HepG2 (cell line): ENCODE data around the gene IKZF2. TPM values are rescaled to one million over a fixed set of nuclear protein-coding genes. Genes with fewer than 3 reads are reported as not detected.

Experiments
- DMAP1 ChIP-seq: IDR thresholded peaks from 2 replicates; pipeline ENCODE4 v1.6.1; 2016
- E2F5 ChIP-seq: sonication (generic); formaldehyde crosslinking; conservative IDR thresholded peaks from 2 replicates; pipeline ENCODE4 v1.4.0; 2020; ENCODE audit warnings: missing genetic modification reagents
- ELF1 ChIP-seq: sonication (generic); formaldehyde crosslinking; IDR thresholded peaks from 2 replicates; pipeline ENCODE4 v1.4.0; 2020; ENCODE audit warnings: missing genetic modification reagents
- EZH2 ChIP-seq: conservative IDR thresholded peaks from 2 replicates; pipeline ENCODE4 v1.6.1; 2012; ENCODE audit warnings: mild to moderate bottlenecking, low read depth, low read length, moderate library complexity
- GABPB1 ChIP-seq: IDR thresholded peaks from 2 replicates; pipeline ENCODE4 v1.6.1; 2016; ENCODE audit warnings: mild to moderate bottlenecking, missing genetic modification reagents, moderate library complexity, missing compliant biosample characterization
- KAT7 ChIP-seq: IDR thresholded peaks from 2 replicates; pipeline ENCODE4 v1.6.1; 2018; ENCODE audit warnings: borderline replicate concordance, missing compliant biosample characterization
- KMT2A ChIP-seq: sonication (generic); formaldehyde crosslinking; IDR thresholded peaks from 2 replicates; pipeline ENCODE4 v1.4.0; 2020; ENCODE audit warnings: missing genetic modification reagents
- MXD1 ChIP-seq: sonication (generic); formaldehyde crosslinking; IDR thresholded peaks from 2 replicates; pipeline ENCODE4 v1.4.0; 2020; ENCODE audit warnings: mild to moderate bottlenecking, missing genetic modification reagents
- NR0B2 ChIP-seq: sonication (generic); formaldehyde crosslinking; IDR thresholded peaks from 2 replicates; pipeline ENCODE4 v1.4.0; 2020; ENCODE audit warnings: mild to moderate bottlenecking, missing genetic modification reagents
- PHB2 ChIP-seq: fragments of 450-650 bp; IDR thresholded peaks from 2 replicates; pipeline ENCODE4 v1.6.1; 2018; ENCODE audit not compliant: partially characterized antibody
- PHF8 ChIP-seq: sonication (generic); formaldehyde crosslinking; IDR thresholded peaks from 2 replicates; pipeline ENCODE4 v1.5.0; 2020; ENCODE audit warnings: missing genetic modification reagents
- SP2 ChIP-seq: sonication (generic); formaldehyde crosslinking; IDR thresholded peaks from 2 replicates; pipeline ENCODE4 v1.5.1; 2020; ENCODE audit warnings: mild to moderate bottlenecking, missing genetic modification reagents
- SRY ChIP-seq: sonication (generic); formaldehyde crosslinking; IDR thresholded peaks from 2 replicates; pipeline ENCODE4 v1.8.0; 2022; ENCODE audit warnings: mild to moderate bottlenecking, missing genetic modification reagents
- THAP11 ChIP-seq: IDR thresholded peaks from 2 replicates; pipeline ENCODE4 v1.6.1; 2016; ENCODE audit warnings: missing biosample characterization, missing genetic modification reagents
- TMF1 ChIP-seq: sonication (generic); formaldehyde crosslinking; IDR thresholded peaks from 2 replicates; pipeline ENCODE4 v1.8.1; 2022; ENCODE audit warnings: low read depth, missing genetic modification reagents
- ZEB1 ChIP-seq: IDR thresholded peaks from 2 replicates; pipeline ENCODE4 v1.6.1; 2012; ENCODE audit warnings: mild to moderate bottlenecking, low read depth, inconsistent platforms; ENCODE audit not compliant: insufficient replicate concordance
- ZNF124 ChIP-seq: sonication (generic); formaldehyde crosslinking; IDR thresholded peaks from 2 replicates; pipeline ENCODE4 v1.4.0; 2020; ENCODE audit warnings: missing genetic modification reagents
- ZNF556 ChIP-seq: sonication (generic); formaldehyde crosslinking; IDR thresholded peaks from 2 replicates; pipeline ENCODE4 v1.4.0; 2020; ENCODE audit warnings: mild to moderate bottlenecking, missing genetic modification reagents, borderline replicate concordance
- ZNF674 ChIP-seq: sonication (generic); formaldehyde crosslinking; IDR thresholded peaks from 2 replicates; pipeline ENCODE4 v1.5.0; 2020; ENCODE audit warnings: low read depth, mild to moderate bottlenecking, missing genetic modification reagents
- ZNF780A ChIP-seq: sonication (generic); formaldehyde crosslinking; IDR thresholded peaks from 2 replicates; pipeline ENCODE4 v1.8.0; 2022; ENCODE audit warnings: mild to moderate bottlenecking, missing genetic modification reagents, moderate library complexity
- ZSCAN21 ChIP-seq: sonication (generic); formaldehyde crosslinking; IDR thresholded peaks from 2 replicates; pipeline ENCODE4 v1.8.0; 2022; ENCODE audit warnings: mild to moderate bottlenecking, missing genetic modification reagents, moderate library complexity, borderline replicate concordance
- polyA plus RNA-seq, 8 experiments: library from polyadenylated mRNA; depleted of rRNA in 3 of 8; stranded (reverse) in 7 of 8; unstranded in 1 of 8; fragments of >200 nt; fragmentation: Illumina TruSeq in 4 of 8; extraction: Trizol in 4 of 8; gene quantifications; 2 replicates each; pipeline versions ENCODE4 v1.2.1 to v1.2.3, GENCODE V29; 2011 to 2016; ENCODE audit warnings: low read depth in 4 of 8, missing spikeins in 1 of 8, mixed read lengths in 1 of 8; ENCODE audit not compliant: insufficient read depth in 1 of 8
- total RNA-seq, 5 experiments: library from RNA; depleted of rRNA; stranded (reverse); fragments of >200 nt; fragmentation: Illumina TruSeq; extraction: Trizol; gene quantifications; 2 replicates each; pipeline ENCODE4 v1.2.3, GENCODE V29; 2016; ENCODE audit warnings: low read depth in 1 of 5

The IKZF2 gene
- total and polyA plus RNA-seq, 2 of the 13 experiments (the other 11 are each of a cell fraction or from before 2014, with no cell fraction given): 0.18 to 0.86 TPM

GRCh38 chr2:213151437-213152064 lies at the start of gene IKZF2 (continued):
- TF ChIP-seq MXD1 (0 out of 2 replicates have a peak, but pooled peaks have one; percentile 30), DMAP1 (CRISPR knock-in tag) (no peak), SP2 (peak; percentile 46), ZNF780A (CRISPR knock-in tag) (no peak), SRY (CRISPR knock-in tag) (no peak), EZH2 (no peak), TMF1 (CRISPR knock-in tag) (0 out of 2 replicates have a peak, but pooled peaks have one; percentile 28), KMT2A (CRISPR knock-in tag) (no peak), PHF8 (CRISPR knock-in tag) (peak; percentile 49; the same call in 1 of the 2 replicates), NR0B2 (CRISPR knock-in tag) (peak; percentile 74; the same call in 1 of the 2 replicates), ZNF124 (no peak), ZNF674 (CRISPR knock-in tag) (no peak), E2F5 (CRISPR knock-in tag) (peak; percentile 62; the same call in 1 of the 2 replicates), ZNF556 (CRISPR knock-in tag) (no peak), ELF1 (CRISPR knock-in tag) (no peak), GABPB1 (CRISPR knock-in tag) (peak; percentile 50; the same call in 1 of the 2 replicates), KAT7 (no peak), ZEB1 (no peak), THAP11 (CRISPR knock-in tag) (peak; percentile 18; the same call in 1 of the 2 replicates), PHB2 (no peak), ZSCAN21 (peak; percentile 75; the same call in 1 of the 2 replicates)
